OCI-LY1 (cell line): ENCODE data around the gene PDGFRB.

Experiments
- EZH2 ChIP-seq: fragments of 200-600 bp; sonication (generic), shearing (Covaris generic); IDR thresholded peaks from 2 replicates; pipeline ENCODE4 v1.8.0; 2017; ENCODE audit warnings: borderline replicate concordance, mixed run types, mild to moderate bottlenecking, antibody characterized with exemption, low read length, moderate library complexity, mixed read lengths
- TF ChIP-seq, protein P1 (sequence below): fragments of 200-600 bp; sonication (generic), shearing (Covaris generic); IDR thresholded peaks from 2 replicates; pipeline ENCODE4 v1.5.1; 2017; ENCODE audit warnings: mild to moderate bottlenecking, antibody characterized with exemption, low read length, moderate library complexity, mixed read lengths

DNA sequence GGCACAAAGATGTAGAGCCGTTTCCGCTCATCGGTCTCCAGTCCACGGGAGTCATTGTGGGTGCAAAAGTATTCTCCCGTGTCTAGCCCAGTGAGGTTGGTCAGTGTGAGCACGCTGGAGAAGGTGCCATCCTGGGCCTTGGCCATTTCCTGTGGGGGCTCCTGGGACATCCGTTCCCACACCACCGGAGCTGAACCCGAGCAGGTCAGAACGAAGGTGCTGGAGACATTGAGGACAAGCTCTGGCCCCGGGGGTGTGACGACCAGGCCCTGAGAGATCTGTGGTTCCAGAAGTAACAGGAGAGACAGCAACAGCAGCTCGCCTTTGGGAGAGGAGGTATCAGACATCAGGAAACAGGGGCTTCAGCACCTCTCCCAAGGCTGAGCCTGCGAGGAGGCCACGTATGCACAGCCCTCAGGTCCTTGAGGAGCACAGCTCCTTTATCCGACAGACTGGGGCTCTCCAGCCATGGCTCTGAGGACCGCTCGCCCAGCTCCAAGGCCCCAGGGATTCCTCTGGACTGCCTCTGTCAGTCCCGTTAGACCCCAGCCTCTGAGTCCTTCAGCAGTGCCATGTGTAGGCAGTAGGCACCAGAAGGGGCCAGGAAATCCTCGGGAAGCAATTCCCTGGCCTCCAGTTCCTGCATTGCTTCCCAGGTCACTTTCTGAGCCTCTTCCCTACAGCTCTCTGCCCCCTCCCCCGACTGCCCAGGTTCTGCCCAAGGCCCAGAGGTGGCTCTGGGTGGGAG, 19.9 kb downstream of the PDGFRB start:
- TF ChIP-seq, protein P1, sequence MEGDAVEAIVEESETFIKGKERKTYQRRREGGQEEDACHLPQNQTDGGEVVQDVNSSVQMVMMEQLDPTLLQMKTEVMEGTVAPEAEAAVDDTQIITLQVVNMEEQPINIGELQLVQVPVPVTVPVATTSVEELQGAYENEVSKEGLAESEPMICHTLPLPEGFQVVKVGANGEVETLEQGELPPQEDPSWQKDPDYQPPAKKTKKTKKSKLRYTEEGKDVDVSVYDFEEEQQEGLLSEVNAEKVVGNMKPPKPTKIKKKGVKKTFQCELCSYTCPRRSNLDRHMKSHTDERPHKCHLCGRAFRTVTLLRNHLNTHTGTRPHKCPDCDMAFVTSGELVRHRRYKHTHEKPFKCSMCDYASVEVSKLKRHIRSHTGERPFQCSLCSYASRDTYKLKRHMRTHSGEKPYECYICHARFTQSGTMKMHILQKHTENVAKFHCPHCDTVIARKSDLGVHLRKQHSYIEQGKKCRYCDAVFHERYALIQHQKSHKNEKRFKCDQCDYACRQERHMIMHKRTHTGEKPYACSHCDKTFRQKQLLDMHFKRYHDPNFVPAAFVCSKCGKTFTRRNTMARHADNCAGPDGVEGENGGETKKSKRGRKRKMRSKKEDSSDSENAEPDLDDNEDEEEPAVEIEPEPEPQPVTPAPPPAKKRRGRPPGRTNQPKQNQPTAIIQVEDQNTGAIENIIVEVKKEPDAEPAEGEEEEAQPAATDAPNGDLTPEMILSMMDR = no peak
- TF ChIP-seq EZH2 = no peak
